Suprapubic skin (tissue), 3 donors: Measurements from ENCODE around the gene USP38.

Experiments
- CTCF ChIP-seq, 2 donors: fragments of 200-600 bp in 1 of 2; fragments of 450-650 bp in 1 of 2; sonication (generic) in 1 of 2; IDR thresholded peaks; one replicate each; pipeline ENCODE4 v1.5.1; 2016 to 2019; ENCODE audit warnings: antibody characterized with exemption in 2 of 2, mild to moderate bottlenecking in 1 of 2, moderate library complexity in 1 of 2
- POLR2A ChIP-seq, 2 donors: fragments of 450-650 bp; IDR thresholded peaks; one replicate each; pipeline ENCODE4 v1.6.1; 2017; ENCODE audit warnings: antibody characterized with exemption in 2 of 2, mild to moderate bottlenecking in 2 of 2, moderate library complexity in 2 of 2

- TF ChIP-seq POLR2A (IDR thresholded peaks at IDR 0.05) (no peak), CTCF (IDR thresholded peaks at IDR 0.05) (no peak)
These were observed 62.3 kb downstream of the USP38 start for GRCh38 chr4:143246977-143247376.
